GM18858 (cell line): ENCODE results near the gene TSPAN18.
A peak's percentile ranks its signal among the peaks of the same experiment; 100 is the strongest.

Source experiments
- ATAC-seq: cut with Tn5 transposase; IDR thresholded peaks from one replicate; pipeline ENCODE4 v1.9.1; 2021; ENCODE audit not compliant: unreplicated experiment

Gene TSPAN18

DNA sequence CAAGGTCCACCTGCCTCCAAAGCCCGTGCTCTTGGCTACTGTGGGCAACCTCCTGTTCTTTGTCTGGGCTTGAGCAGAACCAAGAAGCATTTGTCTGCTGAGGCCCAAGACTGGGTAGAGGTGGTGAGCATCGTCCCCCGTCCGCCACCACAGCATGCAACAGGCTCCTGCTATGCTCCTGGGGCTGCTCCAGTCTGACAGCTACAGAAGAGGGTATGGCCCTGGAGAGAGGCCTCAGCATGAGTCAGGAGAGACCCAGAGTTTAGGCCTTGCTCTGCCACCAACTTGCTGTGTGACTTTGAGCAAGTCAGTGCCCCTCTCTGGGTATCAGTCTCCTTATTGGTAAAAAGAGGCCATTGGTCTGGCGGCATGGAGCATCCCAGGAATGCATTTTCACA is 132.8 kb downstream of the TSPAN18 start:
- no peak for ATAC-seq

- no peak for ATAC-seq
These were observed 133.6 kb downstream of the TSPAN18 start for GRCh38 chr11:44860346-44860745.

- peak; percentile 99 for ATAC-seq
These were observed 135.2 kb downstream of the TSPAN18 start for GRCh38 chr11:44861849-44862557.

DNA sequence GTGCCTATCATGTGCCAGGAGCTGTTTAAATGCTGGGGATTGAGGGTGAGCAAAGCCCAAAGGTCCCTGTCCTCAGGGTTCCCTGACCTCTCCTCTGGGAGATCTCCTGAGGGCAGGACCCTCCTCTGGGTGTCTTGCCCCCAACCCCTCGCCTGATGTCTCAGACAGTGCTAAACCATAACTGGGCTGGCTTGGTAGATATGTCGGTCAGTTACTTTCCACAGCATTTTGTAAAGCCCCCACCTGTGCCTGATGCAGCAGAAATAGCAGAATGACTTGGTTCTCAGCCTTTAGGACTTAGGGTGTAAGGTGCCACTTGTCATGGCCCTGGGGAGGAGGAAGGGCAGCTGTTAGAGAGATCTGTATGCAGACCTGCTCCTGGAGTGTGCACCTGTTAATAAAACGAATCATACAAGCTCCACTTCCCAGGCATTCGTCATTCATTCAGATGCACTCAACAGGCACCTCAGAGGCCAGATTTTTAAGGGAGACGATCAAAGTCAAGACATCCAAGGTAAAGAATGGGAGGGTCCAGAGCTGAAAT is 135.9 kb downstream of the TSPAN18 start:
- no peak for ATAC-seq

GRCh38 chr11:44863231-44863630 is 136.5 kb downstream of the TSPAN18 start:
- ATAC-seq, result no peak

GRCh38 chr11:44865866-44866272 is 139.1 kb downstream of the TSPAN18 start:
- ATAC-seq, result no peak

DNA sequence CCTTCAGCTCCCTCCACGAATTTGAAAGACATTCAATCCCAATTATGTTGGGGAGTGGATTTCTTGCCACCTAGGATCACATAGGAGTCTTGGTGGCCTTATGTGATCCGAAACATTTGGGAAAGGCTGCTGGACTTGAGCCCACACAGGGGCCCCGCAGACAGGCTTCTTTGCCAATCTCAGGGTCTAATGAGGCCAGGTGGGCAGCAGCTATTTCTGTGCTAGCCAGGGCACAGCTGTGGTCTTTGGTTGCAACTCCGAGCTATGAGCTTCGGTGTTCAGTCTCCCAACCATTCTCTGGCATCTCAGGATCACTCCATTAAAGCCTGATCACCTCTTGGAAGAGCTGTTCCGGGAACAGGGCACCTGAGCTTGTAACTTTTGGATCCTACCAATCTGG is 139.5 kb downstream of the TSPAN18 start:
- ATAC-seq, result no peak

- no peak for ATAC-seq
These were observed 141.3 kb downstream of the TSPAN18 start for GRCh38 chr11:44868021-44868420.

- no peak for ATAC-seq
These were observed 142.0 kb downstream of the TSPAN18 start for GRCh38 chr11:44868455-44869421.

- no peak for ATAC-seq
These were observed 143.4 kb downstream of the TSPAN18 start for GRCh38 chr11:44870181-44870580.

DNA sequence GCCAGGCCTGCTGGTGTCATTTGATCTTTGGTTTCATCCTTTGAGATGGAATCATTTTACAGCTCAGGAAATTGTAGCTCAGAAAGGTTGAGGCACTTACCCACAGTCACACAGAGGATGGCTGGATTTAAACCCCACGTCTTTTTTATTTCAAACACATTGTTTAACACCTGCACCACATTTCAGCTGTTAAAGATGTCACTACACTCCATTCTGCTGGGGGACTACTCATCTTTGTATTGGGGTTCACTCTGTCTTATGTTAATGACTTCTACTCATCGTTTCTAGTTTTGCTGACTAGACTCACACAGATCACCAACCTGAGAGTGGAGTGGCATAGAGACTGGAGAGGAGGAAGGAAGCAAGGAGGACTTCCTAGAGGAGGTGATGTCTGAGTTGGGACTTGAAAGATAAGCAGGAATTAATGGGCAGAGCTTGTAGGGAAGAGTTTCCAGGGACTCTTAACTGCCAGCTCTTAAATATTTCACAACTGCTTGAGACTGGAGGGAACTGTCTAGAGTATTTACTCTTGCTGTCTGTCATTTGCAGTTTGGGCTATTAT is 143.9 kb downstream of the TSPAN18 start:
- no peak for ATAC-seq

DNA sequence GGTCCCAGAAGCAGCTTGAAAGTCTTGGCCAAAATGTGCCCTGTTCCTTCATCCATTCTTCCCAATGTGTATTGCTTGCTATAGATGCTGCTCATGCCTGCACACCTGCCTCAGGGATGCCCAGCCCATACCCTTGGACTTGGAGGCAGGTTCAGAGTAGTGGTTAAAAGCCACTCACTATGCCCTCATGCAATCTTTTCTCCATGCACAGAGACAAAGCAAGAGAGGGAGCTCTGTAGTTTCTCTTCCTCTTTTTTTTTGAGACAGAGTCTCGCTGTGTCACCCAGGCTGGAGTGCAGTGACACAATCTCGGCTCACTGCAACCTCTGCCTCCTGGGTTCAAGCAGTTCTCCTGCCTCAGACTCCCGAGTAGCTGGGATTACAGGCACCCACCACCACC is 144.9 kb downstream of the TSPAN18 start:
- ATAC-seq, result peak; percentile 95

DNA sequence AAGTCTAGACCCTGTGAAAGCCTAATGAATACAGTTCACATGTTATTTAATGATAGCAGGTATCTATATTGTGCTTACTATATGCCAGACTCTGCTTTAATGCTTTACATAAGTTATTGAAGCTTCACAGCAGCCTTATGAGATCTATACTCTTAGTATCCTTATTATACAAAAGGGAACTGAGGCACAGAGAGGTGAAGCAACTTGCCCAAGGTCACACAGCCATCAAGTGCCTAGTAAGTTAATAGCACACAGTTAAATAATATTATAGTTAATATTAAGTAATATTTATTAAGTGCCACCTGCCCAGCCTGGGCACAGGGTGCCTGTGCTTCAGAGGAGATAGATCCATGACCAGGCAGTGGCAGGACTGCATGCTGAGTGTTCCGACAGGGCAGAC is 145.8 kb downstream of the TSPAN18 start:
- ATAC-seq, result no peak

DNA sequence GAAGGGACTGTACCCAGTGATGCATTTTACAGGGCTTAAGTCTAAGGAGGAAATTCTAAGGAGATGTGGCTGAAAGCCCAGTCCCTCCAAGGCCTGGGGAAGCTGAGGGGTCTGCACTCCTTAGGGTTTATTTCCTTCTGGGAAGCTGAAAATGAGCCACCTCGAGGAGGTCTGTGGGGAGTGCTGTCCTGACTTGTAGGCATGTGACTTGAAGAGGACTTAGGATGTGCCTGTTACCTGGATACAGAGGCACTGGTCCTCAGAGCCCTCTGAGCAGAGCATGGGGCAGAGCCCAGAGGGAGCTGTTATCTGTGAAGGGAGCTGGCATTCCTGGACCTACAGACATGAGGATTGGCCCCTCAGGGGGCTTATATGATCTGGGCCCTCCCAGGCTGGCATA is 146.8 kb downstream of the TSPAN18 start:
- ATAC-seq, result no peak

DNA sequence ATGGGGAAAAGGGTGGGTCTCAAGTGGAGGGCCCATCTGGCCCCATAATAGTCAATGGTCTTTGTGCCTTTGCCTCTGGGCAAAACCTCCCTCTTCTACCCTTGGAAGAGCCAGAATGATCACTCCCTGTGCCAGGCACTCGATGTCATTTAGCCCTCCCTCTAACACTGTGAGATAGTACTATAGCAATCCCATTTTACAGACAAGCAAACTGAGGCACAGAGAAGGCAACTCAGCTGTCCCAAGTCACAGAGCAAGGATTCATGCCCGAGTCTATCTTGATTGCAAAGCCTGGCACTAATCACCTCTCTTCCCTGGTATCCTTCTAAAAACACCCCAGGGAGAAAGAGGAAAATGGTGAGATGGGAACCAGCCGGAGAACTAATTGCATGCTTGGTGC is 147.5 kb downstream of the TSPAN18 start:
- ATAC-seq, result no peak

DNA sequence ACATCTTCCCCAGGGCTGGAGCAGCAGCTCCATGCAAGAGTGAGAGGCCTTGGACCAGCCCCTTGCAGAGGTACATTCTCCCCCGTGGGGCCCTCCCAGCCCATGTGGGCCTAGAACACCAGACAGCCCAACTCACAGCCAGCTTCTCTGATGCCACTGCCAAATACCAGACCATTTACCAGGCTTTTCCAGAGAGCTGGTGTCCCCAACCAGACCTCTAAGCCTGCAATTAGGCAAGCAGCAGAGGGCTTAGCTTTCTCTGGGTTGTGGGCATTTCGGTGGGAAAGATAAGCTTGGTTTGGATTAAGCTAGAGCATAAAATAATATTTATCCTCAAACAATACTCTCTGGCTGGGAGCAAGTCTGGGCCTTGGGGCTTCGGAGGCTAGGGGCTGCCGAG is 148.3 kb downstream of the TSPAN18 start:
- ATAC-seq, result no peak

DNA sequence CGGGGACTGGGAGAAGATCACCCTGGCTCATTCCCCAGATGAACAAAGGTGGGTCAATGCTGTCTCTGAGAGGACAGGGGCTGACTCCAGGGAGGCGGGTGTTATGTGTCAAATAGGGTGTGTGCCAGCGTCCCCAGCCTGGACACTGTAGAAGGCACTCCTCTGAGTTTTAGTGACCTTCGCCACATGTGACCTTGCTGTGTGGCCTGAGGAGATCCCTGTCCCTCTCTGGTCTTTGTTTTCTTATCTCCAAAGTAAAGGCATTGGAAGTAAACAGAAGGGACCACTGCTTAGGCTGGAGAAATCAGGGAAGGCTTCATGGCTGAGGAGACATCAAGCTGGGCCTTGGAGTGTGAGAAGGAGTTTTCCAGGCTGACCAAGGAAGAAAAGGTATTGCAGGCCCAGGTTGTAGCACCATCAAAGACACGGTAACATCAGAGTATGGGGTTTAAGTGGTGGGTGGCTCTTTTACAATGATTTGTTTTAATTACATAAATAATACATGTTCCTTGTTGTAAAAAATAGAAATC is 149.5 kb downstream of the TSPAN18 start:
- no peak for ATAC-seq

- no peak for ATAC-seq
These were observed 150.1 kb downstream of the TSPAN18 start for GRCh38 chr11:44876906-44877305.

GRCh38 chr11:44877571-44878497 is 151.1 kb downstream of the TSPAN18 start:
- ATAC-seq, result no peak

- no peak for ATAC-seq
These were observed 151.9 kb downstream of the TSPAN18 start for GRCh38 chr11:44878711-44879110.
